Astrocyte (in vitro differentiated cells and primary cell): ENCODE measurements around the gene CD226.

Experiments
- EZH2 ChIP-seq: IDR thresholded peaks from 2 replicates; pipeline ENCODE4 v1.6.1; 2012; ENCODE audit warnings: mild to moderate bottlenecking, low read length, inconsistent platforms; ENCODE audit not compliant: insufficient read depth
- TF ChIP-seq, protein P1 (sequence below): IDR thresholded peaks from 2 replicates; pipeline ENCODE4 v1.5.1; 2011; ENCODE audit warnings: low read depth, mild to moderate bottlenecking, inconsistent platforms, low read length, moderate library complexity; ENCODE audit not compliant: insufficient read depth

DNA sequence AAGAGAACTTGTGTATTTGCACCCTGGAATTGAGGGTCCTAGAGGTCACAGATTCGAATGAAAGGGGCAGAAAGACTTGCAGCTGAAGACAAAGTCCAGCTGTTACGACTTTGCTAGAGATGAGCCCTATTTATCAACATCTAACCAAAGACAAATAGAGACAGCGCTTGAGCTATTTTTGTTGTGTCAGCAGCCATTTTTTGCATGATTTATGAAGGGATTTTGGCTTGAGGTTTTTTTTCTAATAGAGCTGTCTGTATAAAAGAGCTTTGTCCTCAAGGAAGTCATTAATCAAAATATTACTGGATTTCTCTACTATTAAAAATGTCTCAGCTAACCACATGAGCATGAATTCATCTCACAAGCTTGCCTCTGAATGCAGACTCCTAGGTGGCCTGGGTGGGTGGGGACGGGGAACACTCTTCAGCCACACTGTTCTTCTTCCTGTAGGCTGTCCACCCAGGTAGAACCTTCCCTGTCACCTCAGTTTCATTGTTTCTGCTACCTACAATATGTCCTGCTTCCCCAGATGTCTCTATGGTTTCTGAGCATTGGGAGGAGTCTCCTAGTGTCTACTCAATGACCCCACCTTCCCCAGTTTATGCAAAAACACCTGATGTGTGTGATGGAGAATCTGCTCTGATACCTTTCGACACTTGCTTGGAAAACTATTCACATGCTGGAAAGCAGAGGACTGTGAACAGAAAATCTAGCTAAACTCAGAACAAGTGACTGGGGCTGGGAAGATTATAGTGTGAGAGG is 7.2 kb upstream of the CD226 start:
- TF ChIP-seq, protein P1, sequence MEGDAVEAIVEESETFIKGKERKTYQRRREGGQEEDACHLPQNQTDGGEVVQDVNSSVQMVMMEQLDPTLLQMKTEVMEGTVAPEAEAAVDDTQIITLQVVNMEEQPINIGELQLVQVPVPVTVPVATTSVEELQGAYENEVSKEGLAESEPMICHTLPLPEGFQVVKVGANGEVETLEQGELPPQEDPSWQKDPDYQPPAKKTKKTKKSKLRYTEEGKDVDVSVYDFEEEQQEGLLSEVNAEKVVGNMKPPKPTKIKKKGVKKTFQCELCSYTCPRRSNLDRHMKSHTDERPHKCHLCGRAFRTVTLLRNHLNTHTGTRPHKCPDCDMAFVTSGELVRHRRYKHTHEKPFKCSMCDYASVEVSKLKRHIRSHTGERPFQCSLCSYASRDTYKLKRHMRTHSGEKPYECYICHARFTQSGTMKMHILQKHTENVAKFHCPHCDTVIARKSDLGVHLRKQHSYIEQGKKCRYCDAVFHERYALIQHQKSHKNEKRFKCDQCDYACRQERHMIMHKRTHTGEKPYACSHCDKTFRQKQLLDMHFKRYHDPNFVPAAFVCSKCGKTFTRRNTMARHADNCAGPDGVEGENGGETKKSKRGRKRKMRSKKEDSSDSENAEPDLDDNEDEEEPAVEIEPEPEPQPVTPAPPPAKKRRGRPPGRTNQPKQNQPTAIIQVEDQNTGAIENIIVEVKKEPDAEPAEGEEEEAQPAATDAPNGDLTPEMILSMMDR = no peak
- no peak for TF ChIP-seq EZH2
